DND-41 (cell line): Measurements from ENCODE around the gene ZNF558.

Source experiments
- EZH2 ChIP-seq: IDR thresholded peaks from 3 replicates; pipeline ENCODE4 v1.6.1; 2012; ENCODE audit warnings: borderline replicate concordance, low read depth, mild to moderate bottlenecking, moderate library complexity, low read length, inconsistent platforms; ENCODE audit not compliant: severe bottlenecking
- TF ChIP-seq, protein P1 (sequence below): IDR thresholded peaks from 2 replicates; pipeline ENCODE4 v1.5.1; 2012; ENCODE audit warnings: borderline replicate concordance, low read length, moderate library complexity, mild to moderate bottlenecking; ENCODE audit not compliant: poor library complexity, severe bottlenecking; ENCODE audit errors: extremely low read depth

- TF ChIP-seq, protein P1, sequence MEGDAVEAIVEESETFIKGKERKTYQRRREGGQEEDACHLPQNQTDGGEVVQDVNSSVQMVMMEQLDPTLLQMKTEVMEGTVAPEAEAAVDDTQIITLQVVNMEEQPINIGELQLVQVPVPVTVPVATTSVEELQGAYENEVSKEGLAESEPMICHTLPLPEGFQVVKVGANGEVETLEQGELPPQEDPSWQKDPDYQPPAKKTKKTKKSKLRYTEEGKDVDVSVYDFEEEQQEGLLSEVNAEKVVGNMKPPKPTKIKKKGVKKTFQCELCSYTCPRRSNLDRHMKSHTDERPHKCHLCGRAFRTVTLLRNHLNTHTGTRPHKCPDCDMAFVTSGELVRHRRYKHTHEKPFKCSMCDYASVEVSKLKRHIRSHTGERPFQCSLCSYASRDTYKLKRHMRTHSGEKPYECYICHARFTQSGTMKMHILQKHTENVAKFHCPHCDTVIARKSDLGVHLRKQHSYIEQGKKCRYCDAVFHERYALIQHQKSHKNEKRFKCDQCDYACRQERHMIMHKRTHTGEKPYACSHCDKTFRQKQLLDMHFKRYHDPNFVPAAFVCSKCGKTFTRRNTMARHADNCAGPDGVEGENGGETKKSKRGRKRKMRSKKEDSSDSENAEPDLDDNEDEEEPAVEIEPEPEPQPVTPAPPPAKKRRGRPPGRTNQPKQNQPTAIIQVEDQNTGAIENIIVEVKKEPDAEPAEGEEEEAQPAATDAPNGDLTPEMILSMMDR = no peak
- TF ChIP-seq EZH2 = no peak
Measured at GRCh38 chr19:8815780-8816179, 16.3 kb downstream of the ZNF558 start.
